Transverse colon (tissue), 4 donors: Measurements from ENCODE around the gene C3AR1. TPM values are rescaled to one million over a fixed set of nuclear protein-coding genes. Genes with fewer than 3 reads are reported as not detected.
"Not testable (repeated sequence)": the region's sequence is repeated elsewhere in the genome, so short reads cannot be mapped to it uniquely, and the experiment has no call there.

Experiments used
- DNase-seq: peaks from one replicate; pipeline ENCODE4 v3.0.0-alpha.2; 2019
- H3K27ac ChIP-seq, 4 donors: fragments of 200-600 bp; sonication (generic); 2 replicates each; pipeline ENCODE4 v1.5.1; 2016 to 2018; ENCODE audit warnings: inconsistent platforms in 4 of 4
- H3K27me3 ChIP-seq: fragments of 200-600 bp; sonication (generic); 2 replicates; pipeline ENCODE4 v1.5.1; 2017; ENCODE audit warnings: inconsistent platforms
- H3K36me3 ChIP-seq, 4 donors: fragments of 200-600 bp; sonication (generic); 2 replicates each; pipeline ENCODE4 v1.5.1; 2017 to 2019; ENCODE audit warnings: inconsistent platforms in 4 of 4
- H3K4me1 ChIP-seq, 4 donors: fragments of 200-600 bp; sonication (generic); 2 replicates each; pipeline ENCODE4 v1.5.1; 2017 to 2020; ENCODE audit warnings: inconsistent platforms in 4 of 4
- H3K4me3 ChIP-seq, 4 donors: fragments of 200-600 bp; sonication (generic); 1 replicate in 1 of 4; 2 replicates in 3 of 4; pipeline versions ENCODE4 v1.5.1 to v1.6.1; 2017 to 2019; ENCODE audit warnings: inconsistent platforms in 4 of 4
- H3K9me3 ChIP-seq, 2 donors: fragments of 200-600 bp; sonication (generic); 2 replicates each; pipeline ENCODE4 v1.5.1; 2017 to 2019; ENCODE audit warnings: inconsistent platforms in 2 of 2
- CTCF ChIP-seq, 5 experiments: fragments of 200-600 bp in 3 of 5; fragments of 450-650 bp in 2 of 5; sonication (generic) in 3 of 5; IDR thresholded peaks; 1 replicate in 2 of 5; 2 replicates in 3 of 5; pipeline ENCODE4 v1.5.1; 2016 to 2017; ENCODE audit warnings: antibody characterized with exemption in 5 of 5, inconsistent platforms in 3 of 5, mild to moderate bottlenecking in 2 of 5, moderate library complexity in 1 of 5
- EP300 ChIP-seq: sonication (generic); formaldehyde crosslinking; IDR thresholded peaks from one replicate; pipeline ENCODE4 v1.6.1; 2017; ENCODE audit warnings: antibody characterized with exemption, low read depth
- POLR2A ChIP-seq: fragments of 450-650 bp; IDR thresholded peaks from one replicate; pipeline ENCODE4 v1.6.1; 2016; ENCODE audit warnings: antibody characterized with exemption, mild to moderate bottlenecking, moderate library complexity
- POLR2AphosphoS5 ChIP-seq, 3 donors: sonication (generic); formaldehyde crosslinking; IDR thresholded peaks; one replicate each; pipeline ENCODE4 v1.6.1; 2016; ENCODE audit warnings: antibody characterized with exemption in 3 of 3
- WGBS, 2 donors: methylation state at CpG; one replicate each; pipeline ENCODE4 v1.1.5; 2018; ENCODE audit warnings: low coverage in 1 of 2; 5-methylcytosine and 5-hydroxymethylcytosine counted together
- in situ Hi-C, 4 donors: fragments of 200-750 bp; cut with MboI; loops; one replicate each; pipeline versions ENCODE4 v1.15.0 to v1.15.1; 2017; ENCODE audit warnings: low sequenced_read_pairs in 3 of 4, low pct_ligation_motif_present in 1 of 4, low pct_unique_long_range_greater_than_20kb in 1 of 4
- intact Hi-C: fragments of 100-400 bp; cut with DNase I; formaldehyde crosslinking; loops from one replicate; pipeline ENCODE4 v1.15.1; 2023; ENCODE audit warnings: low total_unique reads
- total RNA-seq, 4 donors: library from RNA; depleted of rRNA; stranded (reverse); fragments of >200 nt; gene quantifications; one replicate each; pipeline ENCODE4 v1.1.0, GENCODE V29; 2016

The C3AR1 gene
- total RNA-seq, 4 donors from 2014 or later, result 2.4 to 9.4 (median 3.6) TPM

GRCh38 chr12:8032242-8033152 lies 33.7 kb downstream of the C3AR1 start, which contains the start of gene FOXJ2:
Gene FOXJ2, plus strand, starts transcription at chr12:8032716. Its CDS starts 7,117 bp downstream, at chr12:8039833.
- Histone ChIP-seq H3K36me3 (no peaks in the 10 kb centered on the region), H3K4me1 (peaks cover 31 to 51% (median 38%) of the 10 kb centered on the region in 4 donors)
- 0% methylated on average over 7 to 33 of the region's 93 CpGs for WGBS, 2 donors

GRCh38 chr12:8031872-8032241 lies 34.3 kb downstream of the C3AR1 start:
- H3K27ac ChIP-seq, result peak overlapping the region; percentile 94 to 95 (median 94)
- H3K9me3 ChIP-seq, result no peaks in the 10 kb centered on the region
- peaks cover 27 to 45% (median 32%) of the 10 kb centered on the region in 4 donors for H3K4me1 ChIP-seq
- DNase-seq, result no peak
- in situ Hi-C loops (no loop called here), intact Hi-C loops (no loop called here)
- no peaks in the 10 kb centered on the region for H3K27me3 ChIP-seq
- 15 to 45% methylated on average over 4 to 5 of the region's 5 CpGs for WGBS, 2 donors
- TF ChIP-seq POLR2AphosphoS5 (IDR thresholded peaks at IDR 0.05) (no peak), CTCF (IDR thresholded peaks at IDR 0.05) (no peak), POLR2A (no peak), EP300 (no peak)
- peak overlapping the region; percentile 40 to 97 (median 90) for H3K4me3 ChIP-seq
- no peaks in the 10 kb centered on the region for H3K36me3 ChIP-seq

More at GRCh38 chr12:8032242-8033152, 33.7 kb downstream of the C3AR1 start, which contains the start of gene FOXJ2:
- H3K27ac ChIP-seq, result peak within 1 kb of the TSS; percentile 94 to 95 (median 94)
- in situ Hi-C loops (no loop called here), intact Hi-C loops (no loop called here)
- TF ChIP-seq EP300 (no peak), CTCF (IDR thresholded peaks at IDR 0.05) (no peak), POLR2A (peak; percentile 73), POLR2AphosphoS5 (IDR thresholded peaks at IDR 0.05) (peak in 2 of 3 donors; percentile 73 to 78)
- peak within 1 kb of the TSS; percentile 86 to 97 (median 92) for H3K4me3 ChIP-seq
- peak; percentile 86 for DNase-seq
- H3K27me3 ChIP-seq, result no peaks in the 10 kb centered on the region
- H3K9me3 ChIP-seq, result no peaks in the 10 kb centered on the region

GRCh38 chr12:8031017-8031416 lies 35.1 kb downstream of the C3AR1 start:
- H3K9me3 ChIP-seq, H3K4me3 ChIP-seq, H3K27me3 ChIP-seq, in situ Hi-C loops, intact Hi-C loops, DNase-seq, H3K36me3 ChIP-seq: not testable (repeated sequence)
- 93 to 95% methylated on average over 14 to 23 of the region's 23 CpGs for WGBS, 2 donors
- Histone ChIP-seq H3K4me1 (peaks cover 23 to 38% (median 28%) of the 10 kb centered on the region in 4 donors), H3K27ac (peak overlapping the region in 3 of 4 donors; percentile 94 to 95 (median 94))

GRCh38 chr12:8030189-8030588 lies 36.0 kb downstream of the C3AR1 start:
- peaks cover 16 to 34% (median 23%) of the 10 kb centered on the region in 4 donors for H3K4me1 ChIP-seq
- TF ChIP-seq POLR2A (no peak), POLR2AphosphoS5 (IDR thresholded peaks at IDR 0.05) (no peak), CTCF (IDR thresholded peaks at IDR 0.05) (no peak), EP300 (no peak)
- H3K36me3 ChIP-seq, result no peaks in the 10 kb centered on the region
- H3K27ac ChIP-seq, result no peak overlapping the region
- H3K27me3 ChIP-seq, result no peaks in the 10 kb centered on the region
- 75 to 80% methylated on average over 3 of the region's 3 CpGs for WGBS, 2 donors
- H3K4me3 ChIP-seq, result no peak overlapping the region
- no peak for DNase-seq
- in situ Hi-C loops, result no loop called here
- no peaks in the 10 kb centered on the region for H3K9me3 ChIP-seq
- intact Hi-C loops, result no loop called here
